Stimulated activated effector memory CD8-positive, alpha-beta T cell treated with anti-CD3 and anti-CD28 coated beads, Interleukin-12 subunit alpha, Interleukin-12 subunit beta, amount 100 ng/mL, for 72 hours (primary cell): Measurements from ENCODE around the gene CTTN.
A peak's percentile ranks its signal among the peaks of the same experiment; 100 is the strongest.

Experiments used
- ATAC-seq: fragments of 150-1000 bp; cut with Tn5 transposase; 2 replicates; pipeline ENCODE4 v1.10.0; 2021
- DNase-seq, 2 donors: peaks; one replicate each; pipeline ENCODE4 v3.0.0; 2021 to 2022; ENCODE audit warnings: low spot score in 2 of 2
- H3K27ac Mint-ChIP-seq: one replicate; pipeline ENCODE4 v1.8.0; 2022; ENCODE audit warnings: mild to moderate bottlenecking, mixed read lengths
- H3K36me3 Mint-ChIP-seq: one replicate; pipeline ENCODE4 v1.8.0; 2022; ENCODE audit warnings: mild to moderate bottlenecking, mixed read lengths
- H3K4me1 Mint-ChIP-seq: one replicate; pipeline ENCODE4 v1.8.0; 2022; ENCODE audit warnings: mixed read lengths
- H3K4me3 Mint-ChIP-seq: one replicate; pipeline ENCODE4 v1.8.0; 2022; ENCODE audit warnings: mild to moderate bottlenecking, mixed read lengths
- H3K9me3 Mint-ChIP-seq: one replicate; pipeline ENCODE4 v1.8.0; 2022; ENCODE audit warnings: mixed read lengths

The CTTN gene

DNA sequence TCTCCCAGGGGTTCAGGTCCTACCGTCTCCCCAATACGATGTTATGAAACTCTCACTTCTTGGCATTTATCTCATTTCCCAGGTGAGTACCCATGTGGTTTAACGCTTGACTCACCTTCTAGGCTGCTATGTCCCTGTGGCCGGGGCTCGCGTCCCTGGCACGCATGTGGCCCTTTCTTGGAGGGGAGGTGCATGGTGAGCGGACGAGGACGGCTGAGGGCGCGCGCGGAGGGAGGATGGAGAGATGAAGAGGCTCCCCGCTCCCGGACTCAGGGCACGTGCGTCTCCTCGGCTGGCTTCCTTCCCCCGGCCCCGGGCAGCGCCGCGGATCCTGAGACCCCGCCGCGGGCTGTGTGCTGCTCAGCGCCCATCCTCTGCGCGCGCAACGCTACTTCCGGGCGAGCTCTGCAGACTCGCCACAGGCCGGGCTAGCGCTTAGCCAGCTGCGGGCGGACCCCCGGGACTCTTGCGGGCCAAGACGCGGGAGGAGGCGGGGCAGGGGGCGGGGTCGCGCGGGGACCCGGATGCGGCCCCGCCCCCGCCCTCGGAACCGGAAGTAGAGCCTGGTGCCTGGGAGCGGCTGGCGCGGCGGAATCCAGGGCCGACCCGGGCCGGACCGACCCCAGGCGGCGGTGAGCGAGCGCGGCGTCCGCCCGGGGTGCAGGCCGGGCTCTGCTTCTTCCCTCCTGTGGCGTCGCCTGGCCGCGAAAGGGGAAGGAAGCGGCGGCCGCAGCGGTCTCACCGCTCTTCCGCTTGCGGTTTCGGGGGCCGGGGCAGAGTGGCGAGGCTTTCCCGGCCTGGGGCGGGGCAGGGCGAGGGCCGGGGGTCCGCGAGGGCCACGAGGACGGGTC, at the start of gene CTTN:
CTTN (plus strand) TSS at position 547 of the 851 bp plus-strand sequence. CDS start 8,769 bp downstream, outside the sequence.
- no peaks in the 10 kb centered on the region for H3K9me3 Mint-ChIP-seq
- H3K4me1 Mint-ChIP-seq = peaks cover 31% of the 10 kb centered on the region
- peak within 1 kb of the TSS; percentile 74 for H3K4me3 Mint-ChIP-seq
- peak; percentile 76 for ATAC-seq
- H3K36me3 Mint-ChIP-seq = no peaks in the 10 kb centered on the region
- peak; percentile 44 to 72 for DNase-seq
- peak within 1 kb of the TSS; percentile 84 for H3K27ac Mint-ChIP-seq

- DNase-seq = no peak
- Mint-ChIP-seq H3K36me3 (peaks cover 71% of the 10 kb centered on the region), H3K9me3 (no peaks in the 10 kb centered on the region), H3K4me1 (peaks cover 8% of the 10 kb centered on the region), H3K27ac (no peak overlapping the region), H3K4me3 (no peak overlapping the region)
- ATAC-seq = no peak
Measured at GRCh38 chr11:70348608-70349007, 49.7 kb upstream of the CTTN start.

- Mint-ChIP-seq H3K9me3 (no peaks in the 10 kb centered on the region), H3K4me1 (peaks cover 8% of the 10 kb centered on the region)
Measured at GRCh38 chr11:70351646-70352045, 46.7 kb upstream of the CTTN start.

DNA sequence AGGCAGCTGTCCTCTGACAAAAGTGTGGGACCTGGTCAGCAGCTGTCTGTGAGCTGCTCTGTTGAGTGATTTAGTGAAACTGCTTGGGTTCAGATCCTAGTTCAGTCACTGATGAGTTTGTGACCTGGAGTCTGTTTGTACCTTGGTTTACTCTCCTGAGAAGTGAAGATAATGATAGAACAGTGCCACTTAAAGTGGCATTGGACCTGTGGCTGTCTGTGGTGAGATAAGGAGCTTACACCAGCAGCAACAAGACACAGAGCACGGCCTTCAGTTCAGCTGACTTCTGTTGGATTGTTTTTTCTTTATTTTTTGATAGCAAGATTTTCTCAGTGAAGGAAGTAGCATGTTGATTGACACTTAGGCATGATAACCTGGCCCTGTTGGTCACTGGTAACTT, 46.2 kb upstream of the CTTN start:
- Mint-ChIP-seq H3K4me1 (peaks cover 8% of the 10 kb centered on the region), H3K36me3 (peaks cover 73% of the 10 kb centered on the region), H3K4me3 (no peak overlapping the region), H3K27ac (peak overlapping the region; percentile 73), H3K9me3 (no peaks in the 10 kb centered on the region)
- DNase-seq (no peak), ATAC-seq (no peak)

More at GRCh38 chr11:70351646-70352045, 46.7 kb upstream of the CTTN start:
- H3K36me3 Mint-ChIP-seq = peaks cover 73% of the 10 kb centered on the region
- ATAC-seq = no peak
- no peak for DNase-seq
- no peak overlapping the region for H3K4me3 Mint-ChIP-seq
- peak overlapping the region; percentile 73 for H3K27ac Mint-ChIP-seq

DNA sequence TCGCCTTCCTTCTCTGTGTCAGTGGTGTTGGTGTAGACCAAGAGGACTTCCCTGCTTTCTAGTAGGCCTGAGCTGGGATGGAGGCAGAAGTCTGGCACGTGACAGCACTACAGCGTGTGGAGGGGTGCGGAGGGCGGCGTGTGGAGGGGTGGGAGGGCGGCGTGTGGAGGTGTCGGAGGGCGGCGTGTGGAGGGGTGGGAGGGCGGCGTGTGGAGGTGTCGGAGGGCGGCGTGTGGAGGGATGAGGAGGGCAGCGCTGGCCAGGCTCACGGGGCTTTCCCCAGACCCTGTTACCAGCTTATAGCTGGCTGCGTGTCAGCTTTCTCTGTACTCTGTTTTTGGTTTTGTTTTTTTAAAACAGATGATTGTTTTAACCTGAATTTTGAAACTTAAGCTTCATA, 45.7 kb upstream of the CTTN start:
- Mint-ChIP-seq H3K4me1 (peaks cover 8% of the 10 kb centered on the region), H3K4me3 (no peak overlapping the region), H3K9me3 (no peaks in the 10 kb centered on the region), H3K27ac (peak overlapping the region; percentile 73), H3K36me3 (peaks cover 73% of the 10 kb centered on the region)
- DNase-seq = no peak
- ATAC-seq = no peak

- Mint-ChIP-seq H3K36me3 (peaks cover 73% of the 10 kb centered on the region), H3K4me1 (peaks cover 8% of the 10 kb centered on the region), H3K9me3 (no peaks in the 10 kb centered on the region), H3K27ac (no peak overlapping the region), H3K4me3 (peak overlapping the region; percentile 29)
- ATAC-seq (peak; percentile 59), DNase-seq (no peak)
Measured at GRCh38 chr11:70353329-70353728, 45.0 kb upstream of the CTTN start.

DNA sequence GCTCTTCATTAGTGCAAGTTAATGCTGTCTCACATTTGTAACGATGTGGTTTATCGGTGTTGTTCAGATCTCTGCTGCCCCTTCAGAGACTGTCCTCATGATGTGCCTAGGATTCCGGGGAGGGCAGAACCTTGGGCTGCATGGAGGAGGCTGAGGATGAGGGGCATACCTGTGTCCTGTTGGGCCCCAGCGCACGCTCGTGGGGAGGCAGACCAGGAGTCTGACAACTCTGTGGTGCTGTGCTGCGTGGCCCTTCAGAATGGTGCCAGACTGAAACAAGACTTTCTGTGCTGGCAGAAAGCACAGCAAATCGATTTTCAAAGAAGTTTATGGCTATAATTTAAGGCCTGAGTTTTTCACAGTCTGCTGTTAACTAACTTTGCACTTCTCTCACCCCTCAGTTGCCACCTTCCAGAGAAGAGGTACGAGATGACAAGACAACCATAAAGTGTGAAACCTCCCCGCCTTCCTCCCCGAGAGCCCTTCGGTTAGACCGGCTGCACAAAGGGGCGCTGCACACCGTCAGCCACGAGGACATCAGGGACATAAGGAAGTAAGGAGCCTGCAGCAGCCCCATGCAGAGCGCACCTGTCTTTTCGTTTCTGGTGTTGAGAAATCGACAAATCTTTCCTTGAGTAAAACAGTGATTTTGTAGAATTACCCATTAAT, 44.3 kb upstream of the CTTN start:
- peak; percentile 76 for ATAC-seq
- H3K27ac Mint-ChIP-seq = peak overlapping the region; percentile 26

GRCh38 chr11:70354629-70355028, 43.7 kb upstream of the CTTN start:
- no peaks in the 10 kb centered on the region for H3K9me3 Mint-ChIP-seq
- H3K4me3 Mint-ChIP-seq = no peak overlapping the region
- ATAC-seq (no peak), DNase-seq (no peak)
- peaks cover 8% of the 10 kb centered on the region for H3K4me1 Mint-ChIP-seq
- H3K36me3 Mint-ChIP-seq = peaks cover 73% of the 10 kb centered on the region
- H3K27ac Mint-ChIP-seq = no peak overlapping the region

More for the DNA sequence above, 44.3 kb upstream of the CTTN start:
- Mint-ChIP-seq H3K9me3 (no peaks in the 10 kb centered on the region), H3K4me1 (peaks cover 8% of the 10 kb centered on the region), H3K4me3 (peak overlapping the region; percentile 29), H3K36me3 (peaks cover 73% of the 10 kb centered on the region)
- DNase-seq = peak in 1 of 2 donors; percentile 62

- DNase-seq (no peak), ATAC-seq (no peak)
- no peak overlapping the region for H3K27ac Mint-ChIP-seq
- no peaks in the 10 kb centered on the region for H3K9me3 Mint-ChIP-seq
- no peak overlapping the region for H3K4me3 Mint-ChIP-seq
- H3K36me3 Mint-ChIP-seq = peaks cover 99% of the 10 kb centered on the region
- no peaks in the 10 kb centered on the region for H3K4me1 Mint-ChIP-seq
Measured at GRCh38 chr11:70358753-70359152, 39.6 kb upstream of the CTTN start.

DNA sequence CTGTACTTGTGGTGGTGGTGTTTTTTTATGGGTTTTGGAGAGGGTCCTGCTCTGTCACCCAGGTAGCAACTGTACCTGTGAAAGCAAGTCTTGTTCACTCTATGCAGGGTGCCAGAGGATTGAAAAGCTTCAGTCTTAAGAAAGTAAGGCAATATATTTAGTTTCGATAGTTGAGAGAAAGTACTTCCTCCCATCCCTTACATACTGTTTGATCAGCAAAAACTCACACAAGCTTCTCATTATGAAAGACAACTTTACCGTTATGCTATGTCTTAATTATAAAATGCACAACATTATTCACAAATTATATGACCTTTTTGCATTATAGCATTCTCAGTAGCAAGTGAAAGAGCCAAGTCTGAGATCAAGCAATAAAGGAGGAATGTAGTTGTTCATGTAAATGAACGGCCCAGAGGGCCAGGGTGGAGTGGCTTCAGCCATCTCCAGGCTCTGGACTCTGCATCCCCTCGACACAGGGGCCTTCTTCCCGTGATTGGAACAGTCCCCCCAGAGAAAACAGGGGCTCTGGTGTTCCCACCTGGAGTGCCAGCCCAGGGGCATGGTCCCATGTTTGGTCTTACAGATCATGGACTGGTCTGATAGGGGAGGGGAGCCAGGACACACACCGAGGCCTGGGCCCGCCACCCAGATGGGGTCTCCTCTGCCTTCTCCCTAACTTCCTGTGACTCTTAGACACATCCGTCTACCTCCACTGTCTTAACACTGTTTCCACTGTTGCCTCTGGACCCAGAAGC, 38.7 kb upstream of the CTTN start:
- H3K4me3 Mint-ChIP-seq = no peak overlapping the region
- no peak for DNase-seq
- peaks cover 97% of the 10 kb centered on the region for H3K36me3 Mint-ChIP-seq
- no peak overlapping the region for H3K27ac Mint-ChIP-seq
- H3K4me1 Mint-ChIP-seq = peaks cover 4% of the 10 kb centered on the region
- H3K9me3 Mint-ChIP-seq = no peaks in the 10 kb centered on the region
- no peak for ATAC-seq

- H3K4me3 Mint-ChIP-seq = no peak overlapping the region
- DNase-seq = no peak
- H3K27ac Mint-ChIP-seq = no peak overlapping the region
- peaks cover 97% of the 10 kb centered on the region for H3K36me3 Mint-ChIP-seq
- H3K9me3 Mint-ChIP-seq = no peaks in the 10 kb centered on the region
- H3K4me1 Mint-ChIP-seq = peaks cover 10% of the 10 kb centered on the region
- no peak for ATAC-seq
Measured at GRCh38 chr11:70360211-70360610, 38.1 kb upstream of the CTTN start.

DNA sequence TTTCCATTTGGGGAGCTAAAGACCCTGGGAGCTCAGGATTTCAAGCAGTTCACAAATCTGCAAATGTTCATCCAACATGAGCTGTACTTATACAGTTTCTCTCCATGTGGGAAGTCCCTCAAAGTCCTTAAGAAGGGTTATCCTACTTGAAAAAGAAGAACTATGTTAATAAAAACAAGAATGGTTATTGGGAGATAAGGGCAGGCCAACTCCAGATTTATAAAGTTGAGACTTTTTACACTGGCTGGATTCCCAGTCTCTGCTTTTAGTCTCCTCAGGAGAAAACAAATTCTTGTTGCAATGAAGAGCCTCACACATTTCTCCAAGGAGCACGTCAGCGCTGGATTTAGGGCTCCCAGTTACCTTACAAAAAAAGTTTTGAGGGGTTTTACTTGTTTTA, 34.2 kb upstream of the CTTN start:
- H3K4me3 Mint-ChIP-seq = peak overlapping the region; percentile 75
- ATAC-seq (no peak), DNase-seq (no peak)
- peaks cover 77% of the 10 kb centered on the region for H3K36me3 Mint-ChIP-seq
- peaks cover 24% of the 10 kb centered on the region for H3K4me1 Mint-ChIP-seq
- peak overlapping the region; percentile 96 for H3K27ac Mint-ChIP-seq
- no peaks in the 10 kb centered on the region for H3K9me3 Mint-ChIP-seq

DNA sequence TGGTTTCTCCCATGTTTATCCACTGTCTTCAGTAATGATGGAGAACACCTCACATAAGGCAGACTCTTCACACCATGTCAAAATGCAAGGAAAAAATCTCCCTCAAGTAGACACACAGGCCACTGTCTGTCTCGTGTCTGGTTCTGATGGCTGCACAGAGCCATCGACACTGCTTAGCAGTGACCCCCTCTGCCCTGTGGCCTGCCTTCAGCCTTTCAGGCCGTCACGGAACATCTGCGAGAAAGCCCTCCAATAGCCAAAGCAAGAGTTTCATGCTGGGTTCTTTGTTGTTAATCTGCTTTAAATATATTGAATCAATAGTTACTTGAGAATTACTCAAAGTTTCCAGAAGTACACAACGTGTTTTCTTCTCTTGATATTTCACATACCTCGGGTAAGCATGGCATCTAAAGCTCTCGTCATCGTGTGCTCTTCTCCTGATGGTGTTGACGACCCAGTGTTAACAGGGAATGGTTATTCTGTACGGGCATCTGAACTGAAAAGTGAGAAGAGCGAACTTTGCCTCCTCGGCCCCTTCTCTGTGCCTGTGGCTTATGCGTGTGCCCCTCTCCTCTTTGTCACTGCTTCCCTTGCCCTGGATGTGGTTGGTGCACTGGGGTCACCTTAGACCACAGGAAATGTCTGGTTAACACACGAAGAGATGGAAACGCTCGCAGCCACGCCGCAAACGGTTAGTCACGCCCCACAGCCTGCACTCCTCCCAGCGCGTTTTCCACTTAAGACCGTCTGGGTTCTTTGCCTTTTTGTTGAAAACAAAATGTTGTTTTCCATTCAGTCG, 33.4 kb upstream of the CTTN start:
- Mint-ChIP-seq H3K4me1 (peaks cover 24% of the 10 kb centered on the region), H3K4me3 (peak overlapping the region; percentile 75), H3K36me3 (peaks cover 69% of the 10 kb centered on the region), H3K9me3 (no peaks in the 10 kb centered on the region), H3K27ac (peak overlapping the region; percentile 96)
- ATAC-seq (peak; percentile 98), DNase-seq (peak; percentile 63 to 87)

DNA sequence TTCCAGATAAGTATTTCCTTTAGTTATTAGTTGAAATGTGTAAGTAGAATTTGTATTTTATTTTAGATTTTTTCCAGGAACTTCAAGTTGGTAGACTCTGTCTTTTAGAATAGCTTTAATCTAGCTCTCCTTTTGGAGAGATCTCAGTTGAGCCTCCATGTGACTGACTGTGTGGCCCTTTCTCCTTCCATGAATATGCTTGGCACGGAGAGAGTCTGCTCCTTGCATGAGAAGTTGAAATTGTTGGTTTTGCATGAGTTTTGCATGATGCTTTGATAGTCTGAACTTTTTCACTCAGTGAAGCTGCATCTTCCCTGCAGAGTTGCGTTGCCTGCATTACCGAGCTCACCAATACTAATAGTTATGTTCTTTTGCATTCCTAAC, 32.8 kb upstream of the CTTN start:
- Mint-ChIP-seq H3K4me1 (peaks cover 24% of the 10 kb centered on the region), H3K4me3 (peak overlapping the region; percentile 75), H3K9me3 (no peaks in the 10 kb centered on the region), H3K27ac (peak overlapping the region; percentile 96), H3K36me3 (peaks cover 65% of the 10 kb centered on the region)
- no peak for DNase-seq
- ATAC-seq = peak; percentile 4

- H3K36me3 Mint-ChIP-seq = peaks cover 52% of the 10 kb centered on the region
- ATAC-seq = no peak
- no peak overlapping the region for H3K27ac Mint-ChIP-seq
- H3K4me1 Mint-ChIP-seq = peaks cover 31% of the 10 kb centered on the region
- H3K9me3 Mint-ChIP-seq = peaks cover 4% of the 10 kb centered on the region
- no peak overlapping the region for H3K4me3 Mint-ChIP-seq
- no peak for DNase-seq
Measured at GRCh38 chr11:70367071-70367470, 31.3 kb upstream of the CTTN start.
